DND-41 (cell line): ENCODE measurements around the gene NPC1.
A peak's percentile ranks its signal among the peaks of the same experiment; 100 is the strongest.
"Not testable (repeated sequence)": the region's sequence is repeated elsewhere in the genome, so short reads cannot be mapped to it uniquely, and the experiment has no call there.

ENCODE experiments used
- ATAC-seq: fragments of 200-7000 bp; cut with Tn5 transposase; 3 replicates; pipeline ENCODE4 v1.9.1; 2021; ENCODE audit warnings: low read depth; ENCODE audit not compliant: insufficient read depth
- DNase-seq: peaks from one replicate; pipeline ENCODE4 v3.0.0-alpha.2; 2020
- H2AFZ ChIP-seq: 2 replicates; pipeline ENCODE4 v1.6.0; 2012; ENCODE audit warnings: low read depth, low read length
- H3K27ac ChIP-seq: 2 replicates; pipeline ENCODE4 v1.5.1; 2012; ENCODE audit warnings: low read length, inconsistent platforms
- H3K27me3 ChIP-seq: fragments of 200-600 bp; sonication (generic); 2 replicates; pipeline ENCODE4 v1.6.0; 2012; ENCODE audit warnings: low read length, mild to moderate bottlenecking, inconsistent platforms; ENCODE audit not compliant: insufficient read depth, poor library complexity
- H3K36me3 ChIP-seq: 2 replicates; pipeline ENCODE4 v1.5.1; 2012; ENCODE audit warnings: low read length, inconsistent platforms; ENCODE audit not compliant: insufficient read depth
- H3K4me1 ChIP-seq: 2 replicates; pipeline ENCODE4 v1.5.1; 2012; ENCODE audit warnings: mild to moderate bottlenecking, low read length; ENCODE audit not compliant: insufficient read depth
- H3K4me2 ChIP-seq: 2 replicates; pipeline ENCODE4 v1.6.0; 2012; ENCODE audit warnings: mild to moderate bottlenecking, moderate library complexity, low read length, inconsistent platforms; ENCODE audit not compliant: insufficient read depth
- H3K4me3 ChIP-seq, 2 experiments: fragments of 200-600 bp in 1 of 2; shearing (Covaris generic) in 1 of 2; 2 replicates each; pipeline ENCODE4 v1.5.1; 2012 to 2016; ENCODE audit warnings: inconsistent platforms in 2 of 2, low read length in 2 of 2, mild to moderate bottlenecking in 2 of 2, low read depth in 1 of 2, moderate library complexity in 1 of 2
- H3K79me2 ChIP-seq: 2 replicates; pipeline ENCODE4 v1.6.0; 2012; ENCODE audit warnings: low read length, inconsistent platforms; ENCODE audit not compliant: insufficient read depth
- H3K9ac ChIP-seq: 2 replicates; pipeline ENCODE4 v1.6.0; 2012; ENCODE audit warnings: low read depth, mild to moderate bottlenecking, inconsistent platforms, low read length, moderate library complexity
- H3K9me3 ChIP-seq: 2 replicates; pipeline ENCODE4 v1.5.1; 2012; ENCODE audit warnings: low read length, moderate library complexity, mild to moderate bottlenecking, inconsistent platforms; ENCODE audit not compliant: insufficient read depth, severe bottlenecking
- H4K20me1 ChIP-seq: 2 replicates; pipeline ENCODE4 v1.6.0; 2012; ENCODE audit warnings: low read length; ENCODE audit not compliant: insufficient read depth
- EZH2 ChIP-seq: IDR thresholded peaks from 3 replicates; pipeline ENCODE4 v1.6.1; 2012; ENCODE audit warnings: borderline replicate concordance, low read depth, mild to moderate bottlenecking, moderate library complexity, low read length, inconsistent platforms; ENCODE audit not compliant: severe bottlenecking
- TF ChIP-seq, protein P1 (sequence below): IDR thresholded peaks from 2 replicates; pipeline ENCODE4 v1.5.1; 2012; ENCODE audit warnings: borderline replicate concordance, low read length, moderate library complexity, mild to moderate bottlenecking; ENCODE audit not compliant: poor library complexity, severe bottlenecking; ENCODE audit errors: extremely low read depth

Gene NPC1

DNA sequence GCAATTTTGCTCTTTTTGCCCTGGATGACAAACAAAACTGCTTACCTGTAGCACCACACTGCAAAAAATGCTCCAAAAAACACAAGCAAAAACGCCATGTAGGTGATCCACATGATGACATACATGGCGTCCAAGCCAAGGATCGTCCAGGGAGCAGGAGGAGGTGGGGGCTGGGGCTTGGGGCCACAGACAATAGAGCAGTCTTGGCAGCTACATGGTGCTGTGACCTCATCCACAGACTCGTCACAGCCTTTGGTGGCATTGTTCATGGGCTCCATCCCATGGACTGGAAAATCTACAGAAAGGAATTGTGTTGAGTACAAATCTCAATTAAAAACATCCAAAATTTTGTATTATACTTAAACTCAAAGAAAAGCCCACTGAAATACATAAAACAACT lies 26.1 kb downstream of the NPC1 start:
- DNase-seq (no peak), ATAC-seq (no peak)
- Histone ChIP-seq H3K4me2 (no peak overlapping the region), H3K9me3 (no peaks in the 10 kb centered on the region), H4K20me1 (no peaks in the 10 kb centered on the region), H3K4me3 (no peak overlapping the region), H3K27ac (no peak overlapping the region), H2AFZ (no peak overlapping the region), H3K79me2 (no peaks in the 10 kb centered on the region), H3K9ac (no peak overlapping the region), H3K27me3 (no peaks in the 10 kb centered on the region), H3K36me3 (peaks cover 76% of the 10 kb centered on the region), H3K4me1 (no peaks in the 10 kb centered on the region)
- TF ChIP-seq EZH2, result no peak
- TF ChIP-seq, protein P1, sequence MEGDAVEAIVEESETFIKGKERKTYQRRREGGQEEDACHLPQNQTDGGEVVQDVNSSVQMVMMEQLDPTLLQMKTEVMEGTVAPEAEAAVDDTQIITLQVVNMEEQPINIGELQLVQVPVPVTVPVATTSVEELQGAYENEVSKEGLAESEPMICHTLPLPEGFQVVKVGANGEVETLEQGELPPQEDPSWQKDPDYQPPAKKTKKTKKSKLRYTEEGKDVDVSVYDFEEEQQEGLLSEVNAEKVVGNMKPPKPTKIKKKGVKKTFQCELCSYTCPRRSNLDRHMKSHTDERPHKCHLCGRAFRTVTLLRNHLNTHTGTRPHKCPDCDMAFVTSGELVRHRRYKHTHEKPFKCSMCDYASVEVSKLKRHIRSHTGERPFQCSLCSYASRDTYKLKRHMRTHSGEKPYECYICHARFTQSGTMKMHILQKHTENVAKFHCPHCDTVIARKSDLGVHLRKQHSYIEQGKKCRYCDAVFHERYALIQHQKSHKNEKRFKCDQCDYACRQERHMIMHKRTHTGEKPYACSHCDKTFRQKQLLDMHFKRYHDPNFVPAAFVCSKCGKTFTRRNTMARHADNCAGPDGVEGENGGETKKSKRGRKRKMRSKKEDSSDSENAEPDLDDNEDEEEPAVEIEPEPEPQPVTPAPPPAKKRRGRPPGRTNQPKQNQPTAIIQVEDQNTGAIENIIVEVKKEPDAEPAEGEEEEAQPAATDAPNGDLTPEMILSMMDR, result no peak

DNA sequence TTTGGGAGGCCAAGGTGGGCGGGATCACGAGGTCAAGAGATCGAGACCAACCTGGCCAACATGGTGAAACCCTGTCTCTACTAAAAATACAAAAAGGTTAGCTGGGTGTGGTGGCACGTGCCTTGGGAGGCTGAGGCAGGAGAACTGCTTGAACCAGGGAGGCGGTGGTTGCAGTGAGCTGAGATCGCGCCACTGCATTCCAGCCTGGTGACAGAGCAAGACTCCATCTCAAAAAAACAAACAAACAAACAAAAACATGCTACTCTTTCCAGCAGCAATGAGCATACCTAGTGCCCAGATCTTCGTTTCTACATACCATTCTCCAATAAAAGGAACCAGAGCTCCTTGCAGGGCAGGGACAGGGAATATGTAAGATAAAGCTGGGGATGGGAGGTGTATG lies 28.8 kb downstream of the NPC1 start:
- not testable (repeated sequence) for H3K9me3 ChIP-seq, H3K9ac ChIP-seq, H4K20me1 ChIP-seq, H3K27me3 ChIP-seq, H3K27ac ChIP-seq, H3K4me3 ChIP-seq, H2AFZ ChIP-seq, H3K4me2 ChIP-seq, H3K79me2 ChIP-seq, DNase-seq, ATAC-seq
- peaks cover 16% of the 10 kb centered on the region for H3K4me1 ChIP-seq
- peaks cover 87% of the 10 kb centered on the region for H3K36me3 ChIP-seq

DNA sequence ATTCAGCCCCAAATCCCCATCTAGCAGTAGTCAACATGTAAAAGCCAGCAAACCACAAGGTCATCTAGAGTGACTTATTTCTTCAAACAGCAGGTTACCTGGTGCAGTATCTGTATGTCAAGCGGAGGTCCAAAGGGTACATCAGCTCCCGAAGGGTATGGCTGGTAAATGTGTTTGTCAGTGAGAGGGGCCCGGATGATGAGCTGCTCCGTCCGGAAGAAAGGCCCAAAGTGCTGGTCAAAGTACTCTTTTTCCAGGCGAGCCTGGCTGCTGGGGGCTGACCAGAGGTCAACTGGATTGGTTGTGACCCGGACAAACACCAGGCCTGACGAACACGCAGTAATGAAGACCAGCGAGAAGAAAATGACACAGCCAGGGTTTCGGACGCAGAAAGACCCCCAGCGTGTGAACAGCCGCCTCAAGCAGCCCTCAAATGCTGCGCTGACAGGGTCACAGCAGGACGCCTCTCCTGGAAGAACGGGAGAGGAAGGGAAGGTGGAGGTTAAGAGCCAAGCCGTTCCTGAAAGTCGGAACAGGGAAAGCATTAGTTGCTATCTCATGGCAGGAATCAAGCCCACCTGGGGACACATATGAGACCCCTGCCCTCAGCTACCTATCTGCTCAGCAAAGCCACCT lies 30.0 kb downstream of the NPC1 start:
- Histone ChIP-seq H3K4me3 (no peak overlapping the region), H3K27me3 (no peaks in the 10 kb centered on the region), H4K20me1 (no peaks in the 10 kb centered on the region; the same call in 1 of the 2 replicates), H3K9me3 (no peaks in the 10 kb centered on the region), H2AFZ (no peak overlapping the region), H3K79me2 (no peaks in the 10 kb centered on the region), H3K27ac (no peak overlapping the region), H3K4me2 (no peak overlapping the region), H3K4me1 (peaks cover 16% of the 10 kb centered on the region), H3K36me3 (peaks cover 91% of the 10 kb centered on the region), H3K9ac (no peak overlapping the region)
- DNase-seq (no peak), ATAC-seq (no peak)
- TF ChIP-seq, protein P1, result no peak
- TF ChIP-seq EZH2, result no peak

DNA sequence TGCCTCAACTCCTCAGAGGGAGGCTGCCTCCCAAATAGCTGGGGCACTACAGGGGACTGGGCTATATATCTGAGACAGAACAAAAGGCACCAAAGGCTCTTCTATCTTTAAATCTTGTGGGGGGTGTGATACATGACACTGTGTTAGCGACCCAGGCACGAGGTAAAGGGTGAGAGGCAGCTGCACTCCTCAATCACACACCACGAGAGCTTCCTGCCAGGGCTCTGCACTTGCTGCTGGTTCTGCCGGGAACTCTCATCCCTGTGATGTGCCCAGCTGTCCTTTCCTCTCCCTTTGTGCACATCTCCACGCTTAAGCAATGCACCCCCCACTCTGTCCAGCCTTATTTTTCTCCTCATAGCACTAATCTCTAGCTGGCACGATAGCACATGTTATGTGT lies 32.4 kb downstream of the NPC1 start:
- Histone ChIP-seq H4K20me1 (no peaks in the 10 kb centered on the region; the same call in 1 of the 2 replicates), H3K4me2 (no peak overlapping the region), H3K4me3 (no peak overlapping the region), H3K36me3 (peaks cover 83% of the 10 kb centered on the region), H3K27ac (peak overlapping the region; percentile 35; the same call in 1 of the 2 replicates), H3K9me3 (no peaks in the 10 kb centered on the region), H3K79me2 (no peaks in the 10 kb centered on the region), H3K4me1 (peaks cover 16% of the 10 kb centered on the region), H3K9ac (no peak overlapping the region; the same call in 1 of the 2 replicates), H3K27me3 (no peaks in the 10 kb centered on the region), H2AFZ (no peak overlapping the region)
- ATAC-seq, result peak; percentile 98
- TF ChIP-seq, protein P1, result no peak
- TF ChIP-seq EZH2, result no peak
- peak; percentile 74 for DNase-seq
